Mammary epithelial cell (primary cell): Measurements from ENCODE around the gene PANK3.

ENCODE experiments used
- CTCF ChIP-seq, 2 donors: IDR thresholded peaks in 1 of 2; conservative IDR thresholded peaks in 1 of 2; 2 replicates each; pipeline ENCODE4 v1.5.1; 2011 to 2012; ENCODE audit warnings: inconsistent platforms in 2 of 2, low read length in 2 of 2, mild to moderate bottlenecking in 2 of 2, control low read depth in 1 of 2, low read depth in 1 of 2; ENCODE audit not compliant: insufficient read depth in 1 of 2; ENCODE audit errors: extremely low read depth in 1 of 2
- EZH2 ChIP-seq: IDR thresholded peaks from 2 replicates; pipeline ENCODE4 v1.6.1; 2012; ENCODE audit warnings: low read length, inconsistent platforms, borderline replicate concordance

DNA sequence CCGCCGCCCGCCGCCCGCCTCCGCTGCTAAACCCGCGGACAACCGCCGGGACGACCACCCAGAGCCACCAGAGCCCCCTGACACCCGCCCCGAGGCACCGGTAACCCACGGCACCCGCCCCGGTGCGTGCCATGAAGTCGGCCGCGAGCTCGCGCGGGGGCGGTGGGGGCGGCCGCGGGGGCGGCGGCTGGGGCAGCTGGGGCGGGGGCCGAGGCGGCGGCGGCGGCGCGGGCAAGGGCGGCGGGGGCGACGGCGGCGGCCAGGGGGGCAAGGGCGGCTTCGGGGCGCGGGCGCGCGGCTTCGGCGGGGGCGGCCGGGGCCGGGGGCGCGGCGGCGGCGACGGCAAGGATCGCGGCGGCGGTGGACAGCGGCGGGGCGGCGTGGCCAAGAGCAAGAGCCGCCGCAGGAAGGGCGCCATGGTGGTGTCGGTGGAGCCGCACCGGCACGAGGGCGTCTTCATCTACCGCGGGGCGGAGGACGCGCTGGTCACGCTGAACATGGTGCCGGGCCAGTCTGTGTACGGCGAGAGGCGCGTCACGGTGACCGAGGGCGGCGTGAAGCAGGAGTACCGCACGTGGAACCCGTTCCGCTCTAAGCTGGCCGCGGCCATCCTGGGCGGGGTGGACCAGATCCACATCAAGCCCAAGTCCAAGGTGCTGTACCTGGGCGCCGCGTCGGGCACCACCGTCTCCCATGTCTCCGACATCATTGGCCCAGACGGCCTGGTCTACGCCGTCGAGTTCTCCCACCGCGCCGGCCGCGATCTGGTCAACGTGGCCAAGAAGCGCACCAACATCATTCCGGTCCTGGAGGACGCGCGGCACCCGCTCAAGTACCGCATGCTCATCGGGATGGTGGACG is 49.6 kb downstream of the PANK3 start:
- TF ChIP-seq CTCF (conservative IDR thresholded peaks at IDR 0.05 in 1 of 2, IDR thresholded peaks at IDR 0.05 in 1 of 2; ENCODE audit: extremely low read depth in 1 of 2, insufficient read depth in 1 of 2, low read depth in 1 of 2, low read length in 2 of 2) (no peak), EZH2 (peak; percentile 82)
